NCI-H345 (cell line): ENCODE results near the gene CD59.

ENCODE experiments used
- DNase-seq: peaks from one replicate; lab custom pipeline; 2025; lab: John Stamatoyannopoulos, UW

Gene CD59, protein sequence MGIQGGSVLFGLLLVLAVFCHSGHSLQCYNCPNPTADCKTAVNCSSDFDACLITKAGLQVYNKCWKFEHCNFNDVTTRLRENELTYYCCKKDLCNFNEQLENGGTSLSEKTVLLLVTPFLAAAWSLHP

DNA sequence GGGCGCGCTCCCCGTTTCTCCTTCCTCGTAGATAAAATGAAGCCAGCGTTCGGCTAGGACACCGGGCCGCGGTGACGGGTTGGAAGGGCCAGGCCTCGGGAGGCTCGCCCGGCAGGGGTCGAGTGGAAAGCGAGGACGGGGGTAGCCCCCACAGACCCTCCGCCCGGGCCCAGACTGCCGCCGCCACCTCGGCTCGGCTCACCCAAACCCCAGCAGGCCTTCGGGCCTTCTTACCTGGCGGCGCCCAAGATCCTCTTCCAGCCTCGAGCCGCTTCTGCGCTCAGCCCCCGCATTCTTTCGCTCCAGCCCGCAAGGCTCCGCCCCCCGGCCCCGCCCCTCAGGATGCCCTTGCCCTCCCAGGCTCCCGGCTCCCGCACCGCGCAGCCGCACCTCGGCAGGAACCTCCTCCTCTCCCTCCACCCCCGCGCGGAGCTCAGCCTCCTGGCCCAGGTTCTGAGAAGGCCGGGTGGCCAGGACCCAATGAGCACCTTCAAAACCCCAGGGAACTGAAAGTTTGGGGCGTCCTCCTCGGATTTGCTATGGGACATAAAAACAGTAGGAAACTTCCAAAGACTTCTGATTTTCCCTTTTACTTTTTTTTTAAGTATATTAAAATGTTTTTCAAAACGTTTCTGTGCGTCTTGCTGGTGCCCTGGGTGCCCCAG is at the start of gene CD59:
Gene CD59, minus strand, starts transcription at position 276 of the 665 bp plus-strand sequence. CDS start 13,978 bp downstream, outside the sequence.
- DNase-seq = peak; percentile 97

DNA sequence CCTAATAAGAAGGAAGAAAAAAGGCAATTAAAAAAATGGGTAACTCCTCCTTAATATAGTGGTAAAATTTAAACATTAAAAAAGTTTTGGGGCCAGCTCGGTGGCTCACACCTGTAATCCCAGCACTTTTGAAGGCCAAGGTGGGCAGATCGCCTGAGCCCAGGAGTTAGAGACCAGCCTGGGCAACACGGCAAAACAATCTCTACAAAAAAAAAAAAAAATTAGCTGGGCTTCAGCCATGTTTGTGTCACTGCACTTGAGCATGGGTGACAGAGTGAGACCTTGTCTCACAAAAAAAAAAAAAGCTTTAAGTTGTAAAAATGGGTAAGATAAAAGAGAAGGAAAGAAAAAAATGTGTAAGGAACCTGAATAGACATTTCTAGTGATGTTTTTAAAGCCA is 49.4 kb upstream of the CD59 start:
- DNase-seq = no peak

DNA sequence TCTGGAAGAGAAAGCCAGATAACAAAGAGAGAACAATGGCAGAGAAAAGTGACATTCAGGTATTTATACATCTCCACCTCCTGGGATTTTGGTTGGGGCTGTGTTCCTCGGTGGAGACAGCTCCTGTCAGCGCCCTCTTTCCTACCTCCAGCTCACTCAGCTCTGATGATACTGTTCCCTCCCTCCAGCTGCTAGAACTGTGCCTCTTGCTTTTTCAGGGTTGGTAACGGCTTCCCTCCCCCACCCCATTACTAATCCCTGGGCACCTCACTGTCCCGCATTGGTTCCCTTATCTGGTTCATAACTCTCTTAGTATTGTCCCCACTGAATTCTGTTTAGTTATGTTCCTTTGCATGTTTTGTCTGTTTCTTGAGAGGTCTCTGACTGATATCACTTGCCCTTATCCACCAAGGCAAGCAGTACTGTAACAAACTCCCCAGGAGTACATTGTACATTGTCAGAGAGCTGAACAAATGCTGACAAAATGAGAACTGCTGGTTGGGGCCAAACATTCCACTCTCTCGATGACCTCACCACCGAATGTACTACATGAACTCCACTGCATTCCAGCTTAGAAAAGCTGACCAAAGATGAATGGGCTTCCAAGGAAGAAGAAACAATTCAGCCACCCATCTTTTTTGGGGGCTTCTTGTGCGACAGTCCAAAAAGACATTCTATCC is 43.8 kb upstream of the CD59 start:
- DNase-seq = no peak

DNA sequence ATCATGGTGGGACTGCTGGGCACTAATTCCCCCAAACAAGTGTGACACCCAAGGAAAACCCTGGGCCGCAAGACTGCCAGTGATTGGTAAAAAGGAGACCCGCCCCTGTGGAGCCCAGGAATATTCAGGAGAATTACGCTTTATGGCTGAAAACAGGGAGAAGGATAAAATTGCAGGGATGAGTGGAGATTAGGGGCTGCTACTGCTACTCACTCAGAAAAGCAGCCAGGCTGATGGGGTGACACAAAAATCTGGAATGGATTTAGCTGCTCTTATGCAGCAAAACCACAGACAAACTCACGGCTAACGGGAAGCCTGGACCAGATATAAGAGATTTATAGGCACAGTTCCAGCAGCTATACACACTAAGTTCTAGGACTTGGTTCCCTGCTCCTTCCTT is 42.5 kb upstream of the CD59 start:
- no peak for DNase-seq

DNA sequence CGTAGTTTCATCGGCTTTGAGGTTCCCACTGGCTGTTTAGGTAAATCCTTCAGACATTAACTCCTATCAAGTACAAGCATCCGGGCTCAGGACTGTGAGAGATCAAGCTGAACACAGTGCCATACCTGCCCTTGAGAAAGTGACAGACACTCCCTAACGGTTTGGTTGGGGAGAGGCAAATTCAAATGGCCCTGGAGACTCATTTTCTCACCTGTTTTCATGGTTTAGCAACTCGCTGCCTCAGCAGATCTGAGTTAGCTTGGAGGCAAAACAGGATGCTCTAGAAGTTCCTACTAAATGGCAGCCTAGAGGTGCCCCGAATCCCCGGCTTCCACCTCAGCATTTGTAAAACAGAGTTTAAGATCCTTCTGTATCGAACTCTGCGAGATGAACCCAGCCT is 41.7 kb upstream of the CD59 start:
- no peak for DNase-seq

- DNase-seq = no peak
Measured at GRCh38 chr11:33775832-33776470, 39.7 kb upstream of the CD59 start.

GRCh38 chr11:33775467-33775807 is 39.2 kb upstream of the CD59 start:
- DNase-seq = no peak

- DNase-seq = peak; percentile 35
Measured at GRCh38 chr11:33774736-33775466, 38.7 kb upstream of the CD59 start.

- peak; percentile 92 for DNase-seq
Measured at GRCh38 chr11:33773987-33774735, 37.9 kb upstream of the CD59 start, which contains the start of gene FBXO3. FBXO3 (minus strand) TSS chr11:33774520; CDS start chr11:33774497, 23 bp downstream.

DNA sequence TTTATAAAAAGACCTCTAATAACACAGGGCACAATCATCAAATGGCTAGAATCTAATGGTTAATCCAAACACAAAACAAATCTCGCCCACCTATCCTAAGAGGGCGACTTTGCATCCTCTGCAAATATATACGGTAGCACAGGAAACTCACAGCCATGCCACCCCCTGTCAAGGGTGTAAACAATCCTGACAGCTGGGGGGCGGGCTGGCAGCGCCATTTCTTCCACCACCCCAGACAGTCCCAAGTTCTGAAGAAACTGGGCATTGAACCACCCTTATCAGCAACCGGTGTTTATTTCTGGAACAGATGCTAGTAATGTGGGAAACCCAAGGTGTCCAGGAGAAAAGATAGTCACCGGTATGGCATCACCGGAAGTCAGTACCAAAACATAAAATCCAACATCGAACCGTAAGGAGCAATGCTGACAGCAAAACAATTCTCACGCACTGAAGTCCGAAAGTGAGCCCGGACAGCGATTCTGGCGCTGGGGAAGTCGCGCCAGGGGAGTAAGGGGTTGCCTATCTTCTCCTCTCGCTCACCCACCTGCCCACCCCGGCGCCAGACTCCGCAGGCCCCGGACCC is 37.3 kb upstream of the CD59 start:
- DNase-seq = no peak

- no peak for DNase-seq
Measured at GRCh38 chr11:33772870-33773269, 36.6 kb upstream of the CD59 start.

DNA sequence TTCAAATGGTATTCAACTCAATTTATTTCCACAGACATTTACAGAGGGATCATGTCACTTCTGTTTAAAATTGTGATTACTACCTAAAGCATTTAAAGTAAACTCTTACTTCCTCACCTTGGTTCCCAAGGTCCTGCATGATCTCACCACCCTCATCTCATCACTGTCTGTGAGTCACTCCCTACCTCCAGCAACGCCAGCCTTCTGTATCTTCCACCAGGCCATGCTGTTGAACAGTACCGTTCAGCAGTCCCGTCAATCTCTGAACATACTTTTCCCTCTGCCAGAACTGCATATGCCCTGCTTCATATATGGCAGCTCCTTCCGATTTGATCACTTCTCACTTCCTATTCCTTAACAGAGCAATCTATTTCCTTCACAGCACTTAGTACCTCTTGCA is 36.1 kb upstream of the CD59 start:
- DNase-seq = no peak

GRCh38 chr11:33770236-33770635 is 34.0 kb upstream of the CD59 start:
- no peak for DNase-seq

GRCh38 chr11:33769542-33769941 is 33.3 kb upstream of the CD59 start:
- DNase-seq = no peak

- DNase-seq = no peak
Measured at GRCh38 chr11:33767624-33768023, 31.4 kb upstream of the CD59 start.

DNA sequence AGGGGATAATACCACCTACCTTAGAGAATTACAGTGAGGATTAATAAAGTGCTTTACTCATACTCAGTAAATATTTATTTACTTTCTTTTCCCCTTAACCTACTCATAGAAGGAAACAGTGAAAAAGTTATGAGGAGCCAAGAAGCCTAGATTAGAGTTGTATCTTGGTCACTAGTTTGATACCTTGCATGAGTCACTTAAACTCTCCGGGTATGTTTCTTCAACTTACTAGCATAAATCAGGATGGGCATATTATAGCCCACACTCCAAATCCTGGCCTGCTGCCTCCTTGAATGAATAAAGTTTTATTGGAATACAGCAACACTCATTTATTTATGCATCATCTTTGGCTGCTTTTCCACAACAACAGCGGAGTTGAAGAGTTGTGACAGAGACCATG is 29.9 kb upstream of the CD59 start:
- no peak for DNase-seq

DNA sequence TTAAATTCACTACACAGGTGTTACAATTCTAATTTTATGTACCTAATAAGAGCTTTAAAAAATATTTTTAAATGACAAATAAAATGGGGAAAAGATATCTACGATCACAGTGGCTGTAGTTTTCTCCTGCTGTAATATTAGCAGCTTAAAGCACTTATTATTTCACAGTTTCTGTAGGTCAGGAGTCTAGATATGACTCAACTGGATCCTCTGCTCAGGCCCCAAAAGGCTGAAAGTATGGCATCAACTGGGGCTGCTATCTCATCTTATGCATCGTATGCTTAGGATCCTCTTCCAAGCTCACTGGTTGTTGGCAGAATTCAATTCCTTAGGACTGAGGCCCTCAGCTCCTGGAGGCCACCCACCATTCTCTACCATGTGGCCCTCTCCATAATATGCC is 25.2 kb upstream of the CD59 start:
- no peak for DNase-seq

DNA sequence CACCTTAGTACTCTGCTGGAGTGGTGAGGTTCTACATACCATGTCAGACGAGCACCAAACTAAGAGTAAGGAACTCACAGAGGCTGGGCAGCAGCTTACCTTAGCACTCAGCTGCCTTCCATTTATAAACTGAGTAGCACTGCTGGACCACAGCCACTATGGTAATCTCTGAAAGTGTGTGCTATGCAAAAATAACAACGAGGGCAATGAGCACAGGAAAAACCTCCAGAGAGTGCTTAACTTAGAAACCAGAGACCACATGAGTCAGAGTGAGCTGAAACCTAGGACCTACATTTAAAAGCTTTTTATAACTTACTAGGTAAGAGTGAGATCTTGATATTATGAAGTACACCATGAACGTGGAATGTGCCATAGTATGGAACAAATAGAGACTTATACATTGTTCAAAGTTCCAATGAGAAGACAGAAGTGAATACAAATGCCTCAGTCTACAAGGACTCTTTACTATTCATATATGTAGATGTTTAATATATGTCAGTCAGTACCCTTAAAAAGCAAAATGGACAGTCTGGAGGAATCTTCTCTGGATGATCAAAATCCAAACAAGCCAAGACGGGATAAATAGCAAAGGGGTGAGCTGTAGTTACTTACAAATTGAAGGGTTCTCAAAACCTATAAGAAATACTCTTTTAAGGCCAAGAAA is 17.2 kb upstream of the CD59 start:
- no peak for DNase-seq

DNA sequence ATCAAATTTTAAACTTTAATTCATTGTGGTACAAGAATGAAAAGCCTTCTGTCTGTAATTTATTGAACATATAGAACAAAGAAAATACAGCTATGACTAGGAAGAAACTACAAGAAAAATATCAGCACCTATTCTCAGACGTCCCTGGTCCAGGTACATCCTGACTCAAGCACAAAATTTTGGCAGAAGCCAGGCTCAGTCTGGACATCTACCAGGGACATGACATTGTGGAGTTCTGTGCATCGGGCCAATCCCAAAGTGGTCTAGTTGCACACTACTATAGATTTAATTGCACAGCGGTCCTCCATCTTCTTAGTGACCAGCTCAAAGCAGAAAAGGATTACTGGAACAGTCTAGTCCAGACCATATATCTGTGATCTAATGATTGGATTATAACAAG is 15.7 kb upstream of the CD59 start:
- no peak for DNase-seq

- DNase-seq = no peak
Measured at GRCh38 chr11:33747979-33748378, 11.8 kb upstream of the CD59 start.

GRCh38 chr11:33743291-33743690 is 7.1 kb upstream of the CD59 start:
- no peak for DNase-seq
